ENCODE measurements around the gene SUN5.
A peak's percentile ranks its signal among the peaks of the same experiment; 100 is the strongest.

The SUN5 gene

GRCh38 chr20:32973077-32973717, 31.0 kb downstream of the SUN5 start:
- no peak for TF ChIP-seq CTCF (IDR thresholded peaks at IDR 0.05; ENCODE audit: insufficient read depth, low read length, poor library complexity, severe bottlenecking)
- Histone ChIP-seq H3K36me3 (ENCODE audit: control insufficient read depth, insufficient read depth, low read length) (no peaks in the 10 kb centered on the region), H3K4me3 (replicated peaks; ENCODE audit: low read depth, low read length) (no peak overlapping the region), H3K27me3 (replicated peaks; ENCODE audit: control insufficient read depth, insufficient read depth, low read length) (no peaks in the 10 kb centered on the region)
- no peak for DNase-seq (ENCODE audit: extremely low read depth, insufficient read length)

- H3K36me3 ChIP-seq (ENCODE audit: control insufficient read depth, insufficient read depth, low read length) = no peaks in the 10 kb centered on the region
- peak; percentile 77 for DNase-seq (ENCODE audit: extremely low read depth, insufficient read length)
- H3K27me3 ChIP-seq (replicated peaks; ENCODE audit: control insufficient read depth, insufficient read depth, low read length) = no peaks in the 10 kb centered on the region
- no peak overlapping the region for H3K4me3 ChIP-seq (replicated peaks; ENCODE audit: low read depth, low read length)
- no peak for TF ChIP-seq CTCF (IDR thresholded peaks at IDR 0.05; ENCODE audit: insufficient read depth, low read length, poor library complexity, severe bottlenecking)
These were observed 31.8 kb downstream of the SUN5 start for GRCh38 chr20:32972181-32973076.

- Histone ChIP-seq H3K27me3 (replicated peaks; ENCODE audit: control insufficient read depth, insufficient read depth, low read length) (no peaks in the 10 kb centered on the region), H3K4me3 (replicated peaks; ENCODE audit: low read depth, low read length) (no peak overlapping the region), H3K36me3 (ENCODE audit: control insufficient read depth, insufficient read depth, low read length) (no peaks in the 10 kb centered on the region)
- DNase-seq (ENCODE audit: extremely low read depth, insufficient read length) = peak; percentile 41
- TF ChIP-seq CTCF (IDR thresholded peaks at IDR 0.05; ENCODE audit: insufficient read depth, low read length, poor library complexity, severe bottlenecking) = no peak
These were observed 32.5 kb downstream of the SUN5 start for GRCh38 chr20:32971703-32972161.

GRCh38 chr20:32970973-32971300, 33.3 kb downstream of the SUN5 start:
- no peak for TF ChIP-seq CTCF (IDR thresholded peaks at IDR 0.05; ENCODE audit: insufficient read depth, low read length, poor library complexity, severe bottlenecking)
- no peak overlapping the region for H3K4me3 ChIP-seq (replicated peaks; ENCODE audit: low read depth, low read length)
- no peaks in the 10 kb centered on the region for H3K36me3 ChIP-seq (ENCODE audit: control insufficient read depth, insufficient read depth, low read length)
- DNase-seq (ENCODE audit: extremely low read depth, insufficient read length) = no peak
- H3K27me3 ChIP-seq (replicated peaks; ENCODE audit: control insufficient read depth, insufficient read depth, low read length) = no peaks in the 10 kb centered on the region

GRCh38 chr20:32970115-32970972, 33.9 kb downstream of the SUN5 start:
- Histone ChIP-seq H3K4me3 (replicated peaks; ENCODE audit: low read depth, low read length) (no peak overlapping the region), H3K27me3 (replicated peaks; ENCODE audit: control insufficient read depth, insufficient read depth, low read length) (no peaks in the 10 kb centered on the region)

More at GRCh38 chr20:32970115-32970972, 33.9 kb downstream of the SUN5 start:
- TF ChIP-seq CTCF (IDR thresholded peaks at IDR 0.05; ENCODE audit: insufficient read depth, low read length, poor library complexity, severe bottlenecking) = no peak
- DNase-seq (ENCODE audit: extremely low read depth, insufficient read length) = no peak
- H3K36me3 ChIP-seq (ENCODE audit: control insufficient read depth, insufficient read depth, low read length) = no peaks in the 10 kb centered on the region

Measured in GM06990 (cell line).